SK-N-SH (cell line): Measurements from ENCODE around the gene CA10.

Experiments
- FOSL2 ChIP-seq: IDR thresholded peaks from 2 replicates; pipeline ENCODE4 v1.4.0; 2012; ENCODE audit warnings: low read depth, mild to moderate bottlenecking, moderate library complexity, borderline replicate concordance
- JUND ChIP-seq: IDR thresholded peaks from 2 replicates; pipeline ENCODE4 v1.4.0; 2012
- MEF2A ChIP-seq: IDR thresholded peaks from 2 replicates; pipeline ENCODE4 v1.4.0; 2012; ENCODE audit warnings: low read depth, borderline replicate concordance
- MXI1 ChIP-seq: IDR thresholded peaks from 2 replicates; pipeline ENCODE4 v1.6.1; 2012; ENCODE audit warnings: mild to moderate bottlenecking, low read depth, low read length, improper control_type of control experiment
- NFIC ChIP-seq: IDR thresholded peaks from 2 replicates; pipeline ENCODE4 v1.4.0; 2012; ENCODE audit warnings: borderline replicate concordance
- RAD21 ChIP-seq: IDR thresholded peaks from 2 replicates; pipeline ENCODE4 v1.6.1; 2012; ENCODE audit warnings: mild to moderate bottlenecking, low read length
- SIN3A ChIP-seq: IDR thresholded peaks from 2 replicates; pipeline ENCODE4 v1.6.1; 2012; ENCODE audit warnings: low read depth, mild to moderate bottlenecking, low read length, moderate library complexity, borderline replicate concordance
- SMC3 ChIP-seq: IDR thresholded peaks from 2 replicates; pipeline ENCODE4 v1.6.1; 2012; ENCODE audit warnings: low read depth, low read length, improper control_type of control experiment
- TAF1 ChIP-seq: IDR thresholded peaks from 2 replicates; pipeline ENCODE4 v1.6.1; 2012; ENCODE audit warnings: low read depth, mild to moderate bottlenecking, low read length, moderate library complexity, borderline replicate concordance
- TF ChIP-seq, protein P1 (sequence below): fragments of 150-350 bp; IDR thresholded peaks from 2 replicates; pipeline ENCODE4 v1.6.1; 2017; ENCODE audit warnings: antibody characterized with exemption, low read length, low read depth, borderline replicate concordance
- TF ChIP-seq, protein P2 (sequence below): fragments of 200-600 bp; sonication (generic); IDR thresholded peaks from 2 replicates; pipeline ENCODE4 v1.6.1; 2017; ENCODE audit warnings: antibody characterized with exemption, mild to moderate bottlenecking, moderate library complexity
- TF ChIP-seq, protein P3 (sequence below): IDR thresholded peaks from 2 replicates; pipeline ENCODE4 v1.4.0; 2012; ENCODE audit warnings: low read depth, borderline replicate concordance
- TF ChIP-seq, protein P4 (sequence below): IDR thresholded peaks from 2 replicates; pipeline ENCODE4 v1.6.1; 2012; ENCODE audit warnings: mild to moderate bottlenecking, low read depth, low read length, moderate library complexity

DNA sequence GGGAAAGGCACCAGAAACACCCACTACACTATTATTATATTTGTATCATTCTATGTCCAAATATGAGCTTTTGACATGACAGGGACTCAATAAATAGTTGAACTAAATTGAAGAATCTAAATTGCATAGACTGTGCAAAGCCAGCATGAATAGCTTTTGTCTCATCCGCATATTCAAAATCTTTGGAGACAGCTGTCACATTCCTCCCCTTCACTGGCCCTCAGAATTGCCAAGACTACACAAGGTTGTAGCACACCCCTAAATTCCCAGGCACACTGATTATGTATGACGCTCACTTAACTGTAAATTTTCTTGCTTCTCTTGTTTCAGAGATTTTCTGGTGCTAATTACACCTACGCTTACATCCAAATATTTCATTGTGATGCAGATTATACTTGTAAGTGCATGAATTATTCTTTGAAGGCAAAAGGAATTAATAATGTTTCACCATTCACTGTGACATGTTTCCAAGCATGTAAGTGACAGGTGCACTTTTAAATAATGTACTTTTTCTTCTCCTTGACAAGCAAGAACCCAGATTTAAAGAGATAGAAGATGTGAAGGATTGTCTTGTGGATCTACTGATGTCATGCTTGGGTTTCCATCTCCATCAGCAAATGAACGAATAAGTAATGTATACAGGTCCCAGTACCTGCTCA lies 47.5 kb downstream of the CA10 start:
- TF ChIP-seq JUND (no peak), MXI1 (no peak), SMC3 (no peak), FOSL2 (no peak), RAD21 (no peak), MEF2A (no peak), TAF1 (no peak), NFIC (no peak), SIN3A (no peak)
- TF ChIP-seq, protein P1, sequence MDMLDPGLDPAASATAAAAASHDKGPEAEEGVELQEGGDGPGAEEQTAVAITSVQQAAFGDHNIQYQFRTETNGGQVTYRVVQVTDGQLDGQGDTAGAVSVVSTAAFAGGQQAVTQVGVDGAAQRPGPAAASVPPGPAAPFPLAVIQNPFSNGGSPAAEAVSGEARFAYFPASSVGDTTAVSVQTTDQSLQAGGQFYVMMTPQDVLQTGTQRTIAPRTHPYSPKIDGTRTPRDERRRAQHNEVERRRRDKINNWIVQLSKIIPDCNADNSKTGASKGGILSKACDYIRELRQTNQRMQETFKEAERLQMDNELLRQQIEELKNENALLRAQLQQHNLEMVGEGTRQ: no peak
- TF ChIP-seq, protein P2, sequence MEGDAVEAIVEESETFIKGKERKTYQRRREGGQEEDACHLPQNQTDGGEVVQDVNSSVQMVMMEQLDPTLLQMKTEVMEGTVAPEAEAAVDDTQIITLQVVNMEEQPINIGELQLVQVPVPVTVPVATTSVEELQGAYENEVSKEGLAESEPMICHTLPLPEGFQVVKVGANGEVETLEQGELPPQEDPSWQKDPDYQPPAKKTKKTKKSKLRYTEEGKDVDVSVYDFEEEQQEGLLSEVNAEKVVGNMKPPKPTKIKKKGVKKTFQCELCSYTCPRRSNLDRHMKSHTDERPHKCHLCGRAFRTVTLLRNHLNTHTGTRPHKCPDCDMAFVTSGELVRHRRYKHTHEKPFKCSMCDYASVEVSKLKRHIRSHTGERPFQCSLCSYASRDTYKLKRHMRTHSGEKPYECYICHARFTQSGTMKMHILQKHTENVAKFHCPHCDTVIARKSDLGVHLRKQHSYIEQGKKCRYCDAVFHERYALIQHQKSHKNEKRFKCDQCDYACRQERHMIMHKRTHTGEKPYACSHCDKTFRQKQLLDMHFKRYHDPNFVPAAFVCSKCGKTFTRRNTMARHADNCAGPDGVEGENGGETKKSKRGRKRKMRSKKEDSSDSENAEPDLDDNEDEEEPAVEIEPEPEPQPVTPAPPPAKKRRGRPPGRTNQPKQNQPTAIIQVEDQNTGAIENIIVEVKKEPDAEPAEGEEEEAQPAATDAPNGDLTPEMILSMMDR: no peak
- TF ChIP-seq, protein P3, sequence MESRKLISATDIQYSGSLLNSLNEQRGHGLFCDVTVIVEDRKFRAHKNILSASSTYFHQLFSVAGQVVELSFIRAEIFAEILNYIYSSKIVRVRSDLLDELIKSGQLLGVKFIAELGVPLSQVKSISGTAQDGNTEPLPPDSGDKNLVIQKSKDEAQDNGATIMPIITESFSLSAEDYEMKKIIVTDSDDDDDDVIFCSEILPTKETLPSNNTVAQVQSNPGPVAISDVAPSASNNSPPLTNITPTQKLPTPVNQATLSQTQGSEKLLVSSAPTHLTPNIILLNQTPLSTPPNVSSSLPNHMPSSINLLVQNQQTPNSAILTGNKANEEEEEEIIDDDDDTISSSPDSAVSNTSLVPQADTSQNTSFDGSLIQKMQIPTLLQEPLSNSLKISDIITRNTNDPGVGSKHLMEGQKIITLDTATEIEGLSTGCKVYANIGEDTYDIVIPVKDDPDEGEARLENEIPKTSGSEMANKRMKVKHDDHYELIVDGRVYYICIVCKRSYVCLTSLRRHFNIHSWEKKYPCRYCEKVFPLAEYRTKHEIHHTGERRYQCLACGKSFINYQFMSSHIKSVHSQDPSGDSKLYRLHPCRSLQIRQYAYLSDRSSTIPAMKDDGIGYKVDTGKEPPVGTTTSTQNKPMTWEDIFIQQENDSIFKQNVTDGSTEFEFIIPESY: no peak
- TF ChIP-seq, protein P4, sequence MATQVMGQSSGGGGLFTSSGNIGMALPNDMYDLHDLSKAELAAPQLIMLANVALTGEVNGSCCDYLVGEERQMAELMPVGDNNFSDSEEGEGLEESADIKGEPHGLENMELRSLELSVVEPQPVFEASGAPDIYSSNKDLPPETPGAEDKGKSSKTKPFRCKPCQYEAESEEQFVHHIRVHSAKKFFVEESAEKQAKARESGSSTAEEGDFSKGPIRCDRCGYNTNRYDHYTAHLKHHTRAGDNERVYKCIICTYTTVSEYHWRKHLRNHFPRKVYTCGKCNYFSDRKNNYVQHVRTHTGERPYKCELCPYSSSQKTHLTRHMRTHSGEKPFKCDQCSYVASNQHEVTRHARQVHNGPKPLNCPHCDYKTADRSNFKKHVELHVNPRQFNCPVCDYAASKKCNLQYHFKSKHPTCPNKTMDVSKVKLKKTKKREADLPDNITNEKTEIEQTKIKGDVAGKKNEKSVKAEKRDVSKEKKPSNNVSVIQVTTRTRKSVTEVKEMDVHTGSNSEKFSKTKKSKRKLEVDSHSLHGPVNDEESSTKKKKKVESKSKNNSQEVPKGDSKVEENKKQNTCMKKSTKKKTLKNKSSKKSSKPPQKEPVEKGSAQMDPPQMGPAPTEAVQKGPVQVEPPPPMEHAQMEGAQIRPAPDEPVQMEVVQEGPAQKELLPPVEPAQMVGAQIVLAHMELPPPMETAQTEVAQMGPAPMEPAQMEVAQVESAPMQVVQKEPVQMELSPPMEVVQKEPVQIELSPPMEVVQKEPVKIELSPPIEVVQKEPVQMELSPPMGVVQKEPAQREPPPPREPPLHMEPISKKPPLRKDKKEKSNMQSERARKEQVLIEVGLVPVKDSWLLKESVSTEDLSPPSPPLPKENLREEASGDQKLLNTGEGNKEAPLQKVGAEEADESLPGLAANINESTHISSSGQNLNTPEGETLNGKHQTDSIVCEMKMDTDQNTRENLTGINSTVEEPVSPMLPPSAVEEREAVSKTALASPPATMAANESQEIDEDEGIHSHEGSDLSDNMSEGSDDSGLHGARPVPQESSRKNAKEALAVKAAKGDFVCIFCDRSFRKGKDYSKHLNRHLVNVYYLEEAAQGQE: no peak
